Measurements from ENCODE around the gene NLRP9.

- TF ChIP-seq CTCF (IDR thresholded peaks at IDR 0.05 in 8 of 11, conservative IDR thresholded peaks at IDR 0.05 in 3 of 11) = no peak
- no peak for TF ChIP-seq POLR2A (IDR thresholded peaks at IDR 0.05)
- TF ChIP-seq POLR2AphosphoS5 (IDR thresholded peaks at IDR 0.05) = no peak
Measured at GRCh38 chr19:55672418-55672817, 65.8 kb downstream of the NLRP9 start.

Measured in spleen (tissue), 7 donors.